WI38 (cell line): Measurements from ENCODE around the gene CEP44.

Experiments
- H3K4me3 ChIP-seq: 2 replicates; pipeline ENCODE4 v1.5.1; 2011; ENCODE audit warnings: low read depth, mild to moderate bottlenecking, control low read depth, low read length
- TF ChIP-seq, protein P1 (sequence below): IDR thresholded peaks from 2 replicates; pipeline ENCODE4 v1.5.1; 2012; ENCODE audit warnings: low read depth, mild to moderate bottlenecking, control low read depth, low read length

Gene CEP44

DNA sequence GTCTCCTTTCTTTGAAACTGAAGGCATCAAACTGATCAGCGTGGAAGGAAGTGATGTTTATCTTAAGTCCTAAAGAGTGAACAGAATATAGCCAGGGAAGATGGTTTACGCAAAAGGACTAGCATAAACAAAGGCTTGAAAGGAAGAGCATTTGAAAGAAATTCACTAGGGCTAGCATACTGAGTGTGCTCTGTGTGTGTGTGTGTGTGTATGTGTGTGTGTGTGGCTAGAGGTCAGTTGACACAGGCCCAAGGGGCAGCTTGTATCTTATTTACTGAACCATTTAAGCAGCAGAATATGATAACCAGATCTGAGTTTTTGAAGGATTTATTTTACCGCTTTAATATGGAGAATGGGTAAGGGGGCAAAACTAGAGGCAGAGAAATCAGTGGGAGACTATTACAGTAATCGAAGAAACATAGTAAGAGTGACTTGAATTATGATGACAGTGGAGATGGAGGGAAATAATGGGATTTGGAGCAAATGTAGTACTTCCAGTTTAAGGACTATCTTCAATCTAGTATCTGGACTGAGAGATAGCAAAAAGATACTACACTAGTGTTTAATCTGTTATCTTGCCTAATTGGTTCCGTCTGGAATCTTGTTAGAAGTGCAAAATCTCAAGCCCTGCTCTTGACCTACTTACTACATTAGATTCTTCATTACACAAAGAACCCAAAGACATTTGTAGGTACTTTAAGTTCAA, 36.9 kb downstream of the CEP44 start:
- H3K4me3 ChIP-seq, result no peak overlapping the region
- TF ChIP-seq, protein P1, sequence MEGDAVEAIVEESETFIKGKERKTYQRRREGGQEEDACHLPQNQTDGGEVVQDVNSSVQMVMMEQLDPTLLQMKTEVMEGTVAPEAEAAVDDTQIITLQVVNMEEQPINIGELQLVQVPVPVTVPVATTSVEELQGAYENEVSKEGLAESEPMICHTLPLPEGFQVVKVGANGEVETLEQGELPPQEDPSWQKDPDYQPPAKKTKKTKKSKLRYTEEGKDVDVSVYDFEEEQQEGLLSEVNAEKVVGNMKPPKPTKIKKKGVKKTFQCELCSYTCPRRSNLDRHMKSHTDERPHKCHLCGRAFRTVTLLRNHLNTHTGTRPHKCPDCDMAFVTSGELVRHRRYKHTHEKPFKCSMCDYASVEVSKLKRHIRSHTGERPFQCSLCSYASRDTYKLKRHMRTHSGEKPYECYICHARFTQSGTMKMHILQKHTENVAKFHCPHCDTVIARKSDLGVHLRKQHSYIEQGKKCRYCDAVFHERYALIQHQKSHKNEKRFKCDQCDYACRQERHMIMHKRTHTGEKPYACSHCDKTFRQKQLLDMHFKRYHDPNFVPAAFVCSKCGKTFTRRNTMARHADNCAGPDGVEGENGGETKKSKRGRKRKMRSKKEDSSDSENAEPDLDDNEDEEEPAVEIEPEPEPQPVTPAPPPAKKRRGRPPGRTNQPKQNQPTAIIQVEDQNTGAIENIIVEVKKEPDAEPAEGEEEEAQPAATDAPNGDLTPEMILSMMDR, result no peak

DNA sequence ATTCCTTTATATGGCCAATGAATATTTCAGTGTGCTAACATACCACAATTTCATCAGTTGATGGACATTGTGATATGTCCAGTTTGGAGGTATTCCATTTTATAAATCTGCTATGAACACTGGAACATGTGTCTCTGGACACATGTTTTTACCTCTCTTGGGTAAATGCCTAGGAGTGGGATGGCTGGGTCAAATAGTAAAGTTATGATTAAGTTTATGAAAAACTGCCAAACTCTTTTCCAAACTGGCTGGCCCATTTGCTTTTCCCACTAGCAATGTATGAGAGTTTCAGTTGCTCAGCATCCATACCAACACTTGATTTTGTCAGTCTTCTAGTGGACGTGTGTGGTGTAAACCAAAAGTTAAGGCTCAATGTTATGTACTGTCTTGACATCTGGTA, 40.5 kb downstream of the CEP44 start:
- TF ChIP-seq, protein P1, result no peak
- no peak overlapping the region for H3K4me3 ChIP-seq

DNA sequence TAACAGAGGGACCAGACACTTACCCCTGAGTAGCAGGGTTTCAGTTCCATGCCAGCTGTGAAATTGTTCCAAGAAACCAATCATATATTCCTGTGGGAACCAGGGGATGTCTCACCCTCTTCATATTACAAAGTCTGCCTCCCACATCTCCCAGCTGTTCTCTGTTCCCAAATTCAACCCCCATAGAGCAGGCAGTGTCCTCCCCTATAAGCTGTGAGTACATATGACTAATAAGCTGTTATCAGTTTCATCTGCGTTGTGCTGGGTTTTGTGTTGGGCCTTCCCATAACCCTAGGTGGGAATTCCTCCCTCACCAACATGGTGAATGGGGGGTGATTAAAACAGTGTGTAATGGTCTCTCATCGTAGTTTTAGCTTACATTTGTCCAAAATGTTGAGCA, 41.0 kb downstream of the CEP44 start:
- TF ChIP-seq, protein P1, result no peak
- H3K4me3 ChIP-seq, result no peak overlapping the region

DNA sequence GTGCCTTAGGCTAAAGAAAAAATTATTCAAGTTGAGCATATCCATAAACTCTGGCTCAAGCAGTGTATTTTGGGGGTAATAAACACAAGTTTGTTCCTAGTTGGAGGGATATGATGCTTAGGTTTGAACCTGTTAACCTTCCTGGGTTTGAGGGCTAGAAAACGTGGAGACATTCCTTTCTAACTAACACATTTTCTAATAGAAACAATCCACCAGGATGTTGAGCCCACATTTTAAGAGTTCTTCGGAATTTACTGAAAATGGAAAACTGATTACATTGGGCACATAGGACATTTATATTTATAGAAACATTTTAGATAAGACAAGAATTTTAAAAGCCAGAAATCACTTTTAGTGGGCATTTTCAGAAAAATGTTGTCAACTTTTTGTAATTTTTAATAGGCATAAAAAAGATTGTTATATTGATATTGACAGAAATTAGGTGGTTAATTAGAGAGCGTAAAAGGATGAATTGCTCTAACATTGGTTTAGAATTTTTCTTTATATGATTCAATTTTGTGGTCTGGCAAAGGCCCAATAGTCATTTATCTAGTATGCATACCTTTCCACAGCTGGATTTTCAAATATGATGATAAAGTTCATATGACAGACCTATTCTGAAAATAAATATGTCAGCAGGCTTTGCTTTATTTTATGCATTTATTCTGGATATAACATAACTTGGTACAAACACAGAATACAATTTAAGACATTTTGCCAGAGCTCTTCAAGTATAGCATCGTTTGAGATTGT, 49.2 kb downstream of the CEP44 start:
- TF ChIP-seq, protein P1, result no peak

DNA sequence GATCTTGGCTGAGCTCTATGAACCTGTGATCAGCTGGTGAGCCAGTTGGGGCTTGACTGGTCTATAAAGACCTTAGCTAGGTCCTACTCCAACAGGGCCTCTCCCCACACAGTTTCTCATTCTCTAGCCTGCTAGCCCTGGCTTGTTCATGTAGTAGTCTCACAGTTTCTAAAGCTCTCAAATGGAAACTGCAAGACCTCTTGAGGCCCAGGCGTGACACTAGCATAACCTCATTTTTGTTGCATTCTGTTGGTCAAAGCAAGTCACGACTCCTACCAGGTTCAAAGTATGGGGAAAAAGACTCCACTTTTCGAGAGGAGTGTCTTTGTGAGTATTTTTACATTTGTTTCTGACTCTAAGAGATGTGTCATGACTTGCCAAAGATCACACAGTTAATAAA, 50.9 kb downstream of the CEP44 start:
- TF ChIP-seq, protein P1, result no peak
- H3K4me3 ChIP-seq, result no peak overlapping the region

More for the DNA sequence above, 49.2 kb downstream of the CEP44 start:
- no peak overlapping the region for H3K4me3 ChIP-seq

DNA sequence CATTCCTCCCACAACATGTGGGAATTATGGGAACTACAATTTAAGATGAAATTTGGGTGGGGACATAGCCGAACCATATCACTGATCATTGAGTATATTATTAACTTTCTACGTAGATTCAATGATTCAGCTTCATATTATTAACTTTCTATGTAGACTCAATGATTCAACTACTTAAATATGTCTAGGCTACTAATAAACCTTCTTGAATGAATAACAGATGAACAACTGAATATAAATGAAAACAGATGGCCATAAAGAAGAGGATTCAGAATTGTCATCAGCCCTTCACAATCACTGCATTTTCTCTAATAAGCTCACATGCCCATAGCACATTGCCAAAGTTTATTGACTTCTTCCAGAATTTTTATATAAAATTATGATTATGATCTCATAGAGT, 57.0 kb downstream of the CEP44 start:
- no peak overlapping the region for H3K4me3 ChIP-seq
- TF ChIP-seq, protein P1, result no peak

DNA sequence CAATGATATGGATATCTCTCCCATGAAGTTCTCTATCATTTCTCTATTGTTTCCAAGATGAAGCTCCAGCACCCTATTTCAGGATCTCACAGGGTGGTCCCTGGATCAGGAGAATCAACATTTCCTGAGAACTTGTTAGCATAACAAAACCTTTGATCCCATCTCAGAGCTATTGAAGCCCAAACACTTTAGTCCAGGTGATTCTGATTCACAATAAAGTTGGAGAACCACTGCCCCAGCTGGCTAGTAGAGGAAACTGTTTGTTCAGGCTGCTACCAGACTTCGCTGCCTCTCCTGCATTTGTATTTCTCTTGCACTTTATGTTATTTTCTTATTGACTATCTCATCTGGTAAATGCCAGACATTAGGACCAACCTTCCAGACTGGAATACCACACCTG, 65.4 kb downstream of the CEP44 start:
- TF ChIP-seq, protein P1, result no peak
- no peak overlapping the region for H3K4me3 ChIP-seq
